ENCODE data around the gene CAMK2D.

Gene CAMK2D

GRCh38 chr4:113635739-113636437 is 125.7 kb downstream of the CAMK2D start:
- no peak for DNase-seq

DNA sequence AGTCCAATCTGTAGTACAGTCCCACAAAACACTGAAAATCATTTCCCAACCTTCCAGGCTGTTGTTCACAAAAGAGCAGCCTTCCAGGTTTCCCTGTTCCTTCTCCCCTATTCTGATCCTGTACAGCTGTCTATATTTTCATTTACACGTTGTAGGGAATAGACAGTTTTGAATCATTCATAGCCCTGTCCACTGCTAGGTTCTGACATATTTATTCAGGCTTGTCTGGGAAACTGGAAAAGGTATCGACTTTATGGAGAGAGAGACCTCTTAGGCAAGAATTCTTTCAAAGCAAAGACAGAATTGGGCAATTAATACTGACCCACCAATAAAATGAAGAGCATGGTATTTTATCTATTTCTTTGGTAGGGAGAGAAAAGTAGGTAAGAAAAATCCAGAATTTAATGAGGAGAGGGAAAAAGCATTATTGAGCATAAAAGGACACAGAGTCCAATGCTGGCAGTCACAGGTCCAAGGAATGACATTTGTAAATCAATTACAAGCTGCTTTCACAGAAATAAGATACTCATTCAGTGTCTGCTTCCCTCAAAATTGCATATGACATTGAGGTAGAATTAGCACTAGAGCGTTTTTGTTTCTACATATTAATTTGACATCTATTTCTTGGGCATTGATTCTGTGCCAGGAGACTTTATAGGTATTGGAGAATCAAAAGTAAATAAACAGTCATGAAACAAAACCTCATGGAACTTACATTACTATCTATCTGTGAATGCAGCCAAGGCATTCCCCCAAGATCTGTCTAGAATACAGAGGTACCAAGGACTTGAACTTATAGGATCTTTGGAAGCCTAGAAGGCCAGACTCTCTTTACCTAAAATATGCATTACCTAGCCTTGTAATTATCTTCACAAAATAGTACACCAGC is 127.2 kb downstream of the CAMK2D start:
- DNase-seq = no peak

GRCh38 chr4:113633467-113633866 is 128.1 kb downstream of the CAMK2D start:
- DNase-seq = no peak

DNA sequence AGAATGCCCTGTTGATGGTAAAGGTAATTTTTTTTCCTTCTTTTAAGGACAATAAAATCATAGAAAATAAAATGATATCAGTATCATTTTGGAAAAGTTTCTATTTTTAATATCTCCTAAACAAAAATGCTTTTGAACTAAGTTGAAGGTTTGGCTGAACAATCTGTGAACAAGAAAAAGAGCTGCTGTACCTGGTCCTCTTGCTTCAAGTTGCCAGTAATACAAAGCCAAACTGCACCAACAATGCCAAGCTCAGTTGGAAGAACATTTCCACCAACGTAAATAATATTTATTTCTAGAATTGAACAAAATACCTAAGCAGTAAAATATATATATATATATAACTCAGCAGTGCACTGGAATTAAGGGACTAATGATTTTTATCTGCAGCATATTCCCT is 132.8 kb downstream of the CAMK2D start:
- no peak for DNase-seq

DNA sequence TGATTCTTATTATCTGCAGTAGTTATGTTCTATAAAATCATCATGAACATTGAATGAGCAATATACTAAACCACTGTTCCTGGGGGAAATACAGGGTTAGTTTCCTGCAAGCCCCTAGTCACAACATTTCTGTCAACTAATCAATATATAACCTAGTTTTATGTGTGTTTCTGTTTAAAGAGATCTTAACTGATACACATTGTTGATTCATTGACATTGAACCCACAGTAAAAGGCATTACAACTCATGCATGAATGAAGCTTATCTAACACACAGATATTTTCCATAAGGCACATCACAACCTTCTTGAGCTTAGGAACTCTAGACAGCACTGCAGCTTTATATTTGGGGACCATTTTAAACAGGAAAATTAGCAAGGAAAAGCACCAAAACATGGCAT is 134.2 kb downstream of the CAMK2D start:
- DNase-seq = no peak

- DNase-seq = no peak
Observed at GRCh38 chr4:113625902-113626301, 135.6 kb downstream of the CAMK2D start.

DNA sequence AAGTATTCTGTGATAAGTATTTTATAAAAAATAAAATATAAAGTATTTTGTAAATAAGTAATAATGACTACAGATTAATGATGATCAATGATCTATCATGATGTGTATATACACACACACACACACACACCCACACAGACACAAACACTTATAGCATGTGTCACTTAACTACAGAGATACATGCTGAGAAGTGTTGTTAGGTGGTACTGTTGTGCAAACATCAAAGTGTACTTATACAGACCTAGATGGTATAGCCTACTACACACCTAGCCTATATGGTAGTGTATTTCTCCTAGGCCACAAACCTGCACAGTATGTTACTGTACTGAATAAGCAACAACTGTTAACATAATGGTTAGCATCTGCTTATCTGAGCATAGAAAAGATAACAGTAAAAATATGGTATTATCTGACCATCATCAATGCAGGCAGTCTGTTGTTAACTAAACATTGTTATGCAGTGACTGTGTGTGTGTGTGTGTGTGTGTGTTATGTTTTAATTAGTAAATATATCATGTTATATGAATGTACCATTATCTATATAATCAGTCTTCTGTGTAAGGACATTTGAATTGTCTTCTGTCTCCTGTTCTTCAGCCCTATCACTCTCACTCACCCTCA is 138.2 kb downstream of the CAMK2D start:
- DNase-seq = no peak

- no peak for DNase-seq
Observed at GRCh38 chr4:113621633-113622032, 139.9 kb downstream of the CAMK2D start.

GRCh38 chr4:113620032-113620431 is 141.5 kb downstream of the CAMK2D start:
- DNase-seq = no peak

DNA sequence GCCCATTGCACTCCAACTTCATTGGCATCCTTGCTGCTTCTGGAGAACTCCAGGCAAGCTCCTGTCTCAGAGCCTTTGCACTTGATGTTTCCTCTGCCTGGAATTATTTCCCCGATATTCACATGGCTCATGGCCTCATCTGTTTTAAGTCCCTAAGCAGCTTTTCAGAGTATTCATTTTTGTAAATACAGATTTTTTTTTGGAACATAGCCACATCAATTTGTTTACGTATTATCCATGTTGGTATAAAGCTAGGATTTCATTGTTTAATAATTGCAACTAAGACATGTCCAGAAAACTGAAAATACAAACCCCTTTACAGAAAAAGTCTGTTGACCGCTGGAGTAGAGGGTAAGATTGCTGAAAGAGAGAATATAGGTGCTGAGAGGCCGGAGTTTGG is 142.0 kb downstream of the CAMK2D start:
- no peak for DNase-seq

DNA sequence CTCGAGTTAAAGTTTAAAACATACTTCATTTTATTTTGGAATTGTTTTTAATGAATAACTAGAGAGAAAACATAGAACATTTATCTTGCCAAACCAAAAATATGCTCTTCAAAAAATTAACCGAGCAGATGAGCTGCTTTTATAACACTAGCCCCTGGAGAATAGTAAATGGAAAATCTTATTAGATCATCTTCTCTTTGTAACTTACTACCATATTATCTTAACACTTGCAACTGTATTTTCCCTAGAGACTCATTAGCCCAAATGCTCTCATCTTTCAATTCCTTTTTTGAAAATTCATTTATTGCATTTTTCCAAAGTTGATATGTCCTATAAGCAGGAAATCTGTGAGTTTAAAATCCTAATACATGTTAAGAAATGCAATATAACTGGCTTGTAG is 143.3 kb downstream of the CAMK2D start:
- no peak for DNase-seq

- DNase-seq = no peak
Observed at GRCh38 chr4:113617195-113617594, 144.3 kb downstream of the CAMK2D start.

- no peak for DNase-seq
Observed at GRCh38 chr4:113616443-113616842, 145.1 kb downstream of the CAMK2D start.

- DNase-seq = no peak
Observed at GRCh38 chr4:113614414-113614813, 147.1 kb downstream of the CAMK2D start.

DNA sequence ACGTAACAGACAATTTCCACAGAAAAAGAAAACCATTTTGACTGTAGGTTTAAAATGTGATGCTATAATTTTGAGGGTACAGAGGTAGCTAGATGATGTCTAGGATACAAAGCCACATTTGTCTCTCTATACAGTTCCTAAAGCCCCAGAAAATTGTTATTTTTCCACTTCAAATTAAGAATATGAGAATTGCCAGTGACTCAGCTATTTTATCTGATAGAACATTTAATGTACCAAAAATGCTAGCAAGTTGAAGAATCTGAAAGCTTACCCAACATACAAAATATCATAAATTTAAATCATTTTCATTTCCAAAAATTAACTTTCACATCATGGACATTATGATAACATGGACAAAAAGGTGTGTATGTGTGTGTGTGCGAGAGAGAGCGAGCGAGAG is 148.0 kb downstream of the CAMK2D start:
- no peak for DNase-seq

GRCh38 chr4:113610537-113610936 is 151.0 kb downstream of the CAMK2D start:
- no peak for DNase-seq

- DNase-seq = no peak
Observed at GRCh38 chr4:113607998-113608397, 153.5 kb downstream of the CAMK2D start.

DNA sequence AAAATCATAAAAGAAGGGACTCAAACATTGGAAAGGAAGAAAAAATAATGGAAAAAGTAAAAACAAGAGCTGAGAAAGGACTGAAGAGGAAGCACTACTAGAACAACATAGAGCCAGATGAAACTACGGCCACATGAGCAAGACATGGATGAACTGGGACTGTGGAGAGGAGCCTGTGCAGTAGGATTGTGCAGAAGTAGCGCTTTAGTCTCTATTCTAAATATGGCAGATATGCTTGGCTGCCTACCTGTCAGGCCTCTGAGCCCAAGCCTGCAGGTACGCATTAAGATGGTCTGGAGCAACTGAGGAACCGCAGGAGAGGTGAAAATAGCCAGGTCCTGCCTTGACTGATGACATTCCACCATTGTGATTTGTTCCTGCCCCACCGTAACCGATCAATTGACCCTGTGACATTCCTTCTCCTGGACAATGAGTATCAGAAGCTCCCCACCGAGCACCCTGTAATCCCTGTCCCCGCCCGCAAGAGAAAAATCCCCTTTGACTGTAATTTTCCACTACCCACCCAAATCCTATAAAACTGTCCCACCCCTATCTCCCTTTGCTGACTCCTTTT is 154.3 kb downstream of the CAMK2D start:
- no peak for DNase-seq

- DNase-seq = no peak
Observed at GRCh38 chr4:113604955-113605354, 156.6 kb downstream of the CAMK2D start.

DNA sequence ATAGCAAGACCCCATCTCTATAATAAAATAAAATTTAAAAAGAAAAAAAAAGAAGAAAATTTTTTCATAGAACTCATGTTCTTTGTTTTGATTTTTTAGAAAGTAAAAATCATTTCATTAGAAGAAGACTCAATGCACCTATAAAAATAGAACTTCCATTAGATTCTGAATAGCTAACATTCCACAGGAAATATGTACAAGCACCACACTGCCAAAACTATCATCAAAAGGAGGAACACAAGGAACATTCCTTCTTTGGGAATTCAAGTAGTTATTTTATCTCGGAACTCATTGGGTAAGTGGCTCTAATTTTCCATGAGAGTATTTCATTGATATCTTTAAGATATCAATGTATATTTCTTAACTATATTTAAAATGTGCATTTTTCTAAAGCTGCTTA is 157.6 kb downstream of the CAMK2D start:
- DNase-seq = no peak

DNA sequence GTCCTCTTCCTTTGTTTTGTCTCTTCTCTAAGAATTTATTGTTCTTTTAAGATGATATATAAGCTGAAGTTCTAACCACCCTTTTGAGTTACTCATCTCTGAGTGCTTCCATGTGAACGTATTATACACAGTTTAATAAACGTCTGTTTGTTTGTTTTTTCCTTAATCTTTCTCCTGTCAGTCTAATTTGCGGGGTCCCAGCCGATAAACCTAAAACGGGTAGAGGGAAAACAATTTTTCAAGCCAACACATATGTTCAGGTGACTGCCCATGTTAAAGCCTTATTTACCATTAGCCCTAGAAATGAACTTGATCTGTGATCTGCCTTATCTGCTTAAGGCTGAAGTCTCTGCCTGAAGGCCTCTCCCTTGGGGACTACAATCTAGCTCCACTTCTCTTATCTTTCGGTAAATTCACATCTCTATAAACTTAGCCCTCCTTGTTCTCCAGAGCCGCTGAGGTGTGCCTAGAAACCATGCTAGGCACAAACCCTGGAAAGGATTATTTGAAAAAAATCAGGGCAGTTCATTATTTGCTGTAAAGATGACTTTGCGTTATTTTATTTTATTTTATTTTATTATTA is 158.8 kb downstream of the CAMK2D start:
- DNase-seq = no peak

DNA sequence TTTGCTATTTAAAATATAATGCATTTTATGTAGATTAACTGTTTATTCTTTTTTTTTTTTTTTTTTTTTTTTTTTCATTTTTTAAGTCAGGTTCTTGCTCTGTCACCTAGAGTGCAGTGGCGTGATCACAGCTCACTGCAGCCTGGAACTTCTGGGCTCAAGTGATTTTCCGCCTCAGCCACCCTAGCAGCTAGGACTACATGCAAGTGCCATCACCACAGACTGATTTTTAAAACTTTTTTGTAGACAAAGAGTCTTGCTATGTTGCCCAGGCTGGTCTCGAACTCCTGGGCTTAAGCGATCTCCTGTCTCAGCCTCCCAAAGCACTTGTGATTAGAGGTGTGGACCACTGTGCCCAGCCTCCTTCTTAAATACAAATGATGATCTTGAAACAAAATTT is 159.9 kb downstream of the CAMK2D start:
- no peak for DNase-seq

GRCh38 chr4:113596396-113596795 is 165.1 kb downstream of the CAMK2D start:
- DNase-seq = no peak
